ENCODE data around the gene ARRDC4. TPM values are rescaled to one million over a fixed set of nuclear protein-coding genes. Genes with fewer than 3 reads are reported as not detected.
A peak's percentile ranks its signal among the peaks of the same experiment; 100 is the strongest.

The ARRDC4 gene, protein sequence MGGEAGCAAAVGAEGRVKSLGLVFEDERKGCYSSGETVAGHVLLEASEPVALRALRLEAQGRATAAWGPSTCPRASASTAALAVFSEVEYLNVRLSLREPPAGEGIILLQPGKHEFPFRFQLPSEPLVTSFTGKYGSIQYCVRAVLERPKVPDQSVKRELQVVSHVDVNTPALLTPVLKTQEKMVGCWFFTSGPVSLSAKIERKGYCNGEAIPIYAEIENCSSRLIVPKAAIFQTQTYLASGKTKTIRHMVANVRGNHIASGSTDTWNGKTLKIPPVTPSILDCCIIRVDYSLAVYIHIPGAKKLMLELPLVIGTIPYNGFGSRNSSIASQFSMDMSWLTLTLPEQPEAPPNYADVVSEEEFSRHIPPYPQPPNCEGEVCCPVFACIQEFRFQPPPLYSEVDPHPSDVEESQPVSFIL
- 13.3 and 14.2 TPM in 2 replicates for total RNA-seq
- long read RNA-seq, partial matches to known transcripts = 6 of 6 reads
- long read RNA-seq, other reads (novel, unspliced or antisense) = 0 of 6 reads

DNA sequence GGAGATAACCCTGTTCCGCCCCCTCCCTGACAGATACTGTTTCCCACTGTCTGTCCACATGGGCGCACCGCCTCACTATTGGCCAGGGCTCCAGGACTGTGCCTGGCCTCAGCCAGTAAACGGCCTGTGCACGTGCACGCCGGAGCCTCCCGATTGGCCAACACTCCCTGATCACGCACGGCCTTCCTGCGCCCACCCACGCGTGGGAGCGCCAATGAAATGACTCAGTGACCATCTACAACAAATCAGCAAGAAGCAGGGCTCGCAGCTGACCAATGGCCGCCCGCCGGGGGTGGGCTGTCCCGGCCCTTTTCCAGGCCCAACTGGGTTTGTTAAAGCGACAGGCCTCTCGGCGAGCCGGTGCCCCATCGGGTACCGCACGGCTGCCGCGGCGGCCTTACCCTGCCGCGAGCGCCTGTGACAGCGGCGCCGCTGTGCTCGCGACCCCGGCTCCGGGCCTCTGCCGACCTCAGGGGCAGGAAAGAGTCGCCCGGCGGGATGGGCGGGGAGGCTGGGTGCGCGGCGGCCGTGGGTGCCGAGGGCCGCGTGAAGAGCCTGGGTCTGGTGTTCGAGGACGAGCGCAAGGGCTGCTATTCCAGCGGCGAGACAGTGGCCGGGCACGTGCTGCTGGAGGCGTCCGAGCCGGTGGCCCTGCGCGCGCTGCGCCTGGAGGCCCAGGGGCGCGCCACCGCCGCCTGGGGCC is at the start of gene ARRDC4:
Gene ARRDC4 (plus strand): TSS at position 340 of the 703 bp plus-strand sequence. CDS start 159 bp downstream, at position 499.
- Mint-ChIP-seq H3K36me3 (ENCODE audit: low read depth) (no peaks in the 10 kb centered on the region), H3K27me3 (ENCODE audit: low read depth) (no peaks in the 10 kb centered on the region), H3K27ac (ENCODE audit: unreplicated experiment) (peak within 1 kb of the TSS; percentile 11), H3K4me3 (peak within 1 kb of the TSS; percentile 91), H3K9me3 (peaks cover 2% of the 10 kb centered on the region), H3K4me1 (peaks cover 34% of the 10 kb centered on the region)
- TF ChIP-seq, protein P1, sequence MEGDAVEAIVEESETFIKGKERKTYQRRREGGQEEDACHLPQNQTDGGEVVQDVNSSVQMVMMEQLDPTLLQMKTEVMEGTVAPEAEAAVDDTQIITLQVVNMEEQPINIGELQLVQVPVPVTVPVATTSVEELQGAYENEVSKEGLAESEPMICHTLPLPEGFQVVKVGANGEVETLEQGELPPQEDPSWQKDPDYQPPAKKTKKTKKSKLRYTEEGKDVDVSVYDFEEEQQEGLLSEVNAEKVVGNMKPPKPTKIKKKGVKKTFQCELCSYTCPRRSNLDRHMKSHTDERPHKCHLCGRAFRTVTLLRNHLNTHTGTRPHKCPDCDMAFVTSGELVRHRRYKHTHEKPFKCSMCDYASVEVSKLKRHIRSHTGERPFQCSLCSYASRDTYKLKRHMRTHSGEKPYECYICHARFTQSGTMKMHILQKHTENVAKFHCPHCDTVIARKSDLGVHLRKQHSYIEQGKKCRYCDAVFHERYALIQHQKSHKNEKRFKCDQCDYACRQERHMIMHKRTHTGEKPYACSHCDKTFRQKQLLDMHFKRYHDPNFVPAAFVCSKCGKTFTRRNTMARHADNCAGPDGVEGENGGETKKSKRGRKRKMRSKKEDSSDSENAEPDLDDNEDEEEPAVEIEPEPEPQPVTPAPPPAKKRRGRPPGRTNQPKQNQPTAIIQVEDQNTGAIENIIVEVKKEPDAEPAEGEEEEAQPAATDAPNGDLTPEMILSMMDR (conservative IDR thresholded peaks at IDR 0.05) = no peak
- peak; percentile 94 for DNase-seq (ENCODE audit: low read depth, low spot score)

DNA sequence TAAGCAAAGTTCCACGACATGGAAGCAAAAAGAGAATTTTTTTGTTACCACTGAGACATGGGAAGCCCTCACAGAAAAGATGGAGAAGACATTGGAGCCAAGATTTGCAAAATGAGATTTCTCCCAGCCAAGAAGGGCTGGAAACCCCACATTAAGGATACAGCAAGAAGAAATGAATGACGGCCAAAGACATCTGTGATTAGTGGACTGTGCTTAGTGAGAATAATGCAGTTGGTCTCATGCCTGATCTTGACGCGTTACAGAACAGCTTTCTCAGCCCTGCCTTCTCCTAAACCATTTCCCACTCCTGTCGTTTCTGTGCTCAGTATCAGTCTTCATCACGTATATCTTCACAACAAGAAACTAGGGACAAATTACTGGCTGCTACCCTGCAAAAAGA is 45.8 kb upstream of the ARRDC4 start:
- H3K4me3 Mint-ChIP-seq = no peak overlapping the region
- H3K36me3 Mint-ChIP-seq (ENCODE audit: low read depth) = no peaks in the 10 kb centered on the region
- H3K27me3 Mint-ChIP-seq (ENCODE audit: low read depth) = peaks cover 20% of the 10 kb centered on the region

DNA sequence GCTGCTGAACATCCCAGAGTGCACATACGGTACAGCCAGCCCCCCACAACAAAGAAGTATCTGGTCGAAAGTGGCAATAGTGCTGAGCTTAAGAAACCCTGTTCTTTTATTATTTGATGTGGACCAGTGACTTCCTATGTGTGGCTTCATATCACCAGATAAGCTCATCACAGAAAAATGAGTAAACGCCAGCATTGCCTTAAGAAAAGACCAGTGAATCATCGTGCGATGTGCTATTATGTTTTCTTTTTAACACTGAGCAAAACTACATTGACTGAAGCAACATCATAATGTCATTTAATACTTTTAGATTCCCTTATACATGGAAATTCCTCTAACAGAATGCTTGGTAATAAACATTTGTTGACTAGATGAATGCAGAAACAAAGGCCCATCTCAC is 45.2 kb upstream of the ARRDC4 start:
- no peak overlapping the region for H3K27ac Mint-ChIP-seq (ENCODE audit: unreplicated experiment)
- no peak for DNase-seq (ENCODE audit: low read depth, low spot score)
- TF ChIP-seq, protein P1 (conservative IDR thresholded peaks at IDR 0.05) = no peak
- no peaks in the 10 kb centered on the region for H3K9me3 Mint-ChIP-seq
- H3K4me1 Mint-ChIP-seq = no peaks in the 10 kb centered on the region
- H3K4me3 Mint-ChIP-seq = no peak overlapping the region
- peaks cover 20% of the 10 kb centered on the region for H3K27me3 Mint-ChIP-seq (ENCODE audit: low read depth)
- no peaks in the 10 kb centered on the region for H3K36me3 Mint-ChIP-seq (ENCODE audit: low read depth)

More for the DNA sequence above, 45.8 kb upstream of the ARRDC4 start:
- DNase-seq (ENCODE audit: low read depth, low spot score) = no peak
- TF ChIP-seq, protein P1 (conservative IDR thresholded peaks at IDR 0.05) = no peak
- Mint-ChIP-seq H3K4me1 (no peaks in the 10 kb centered on the region), H3K27ac (ENCODE audit: unreplicated experiment) (no peak overlapping the region), H3K9me3 (no peaks in the 10 kb centered on the region)

DNA sequence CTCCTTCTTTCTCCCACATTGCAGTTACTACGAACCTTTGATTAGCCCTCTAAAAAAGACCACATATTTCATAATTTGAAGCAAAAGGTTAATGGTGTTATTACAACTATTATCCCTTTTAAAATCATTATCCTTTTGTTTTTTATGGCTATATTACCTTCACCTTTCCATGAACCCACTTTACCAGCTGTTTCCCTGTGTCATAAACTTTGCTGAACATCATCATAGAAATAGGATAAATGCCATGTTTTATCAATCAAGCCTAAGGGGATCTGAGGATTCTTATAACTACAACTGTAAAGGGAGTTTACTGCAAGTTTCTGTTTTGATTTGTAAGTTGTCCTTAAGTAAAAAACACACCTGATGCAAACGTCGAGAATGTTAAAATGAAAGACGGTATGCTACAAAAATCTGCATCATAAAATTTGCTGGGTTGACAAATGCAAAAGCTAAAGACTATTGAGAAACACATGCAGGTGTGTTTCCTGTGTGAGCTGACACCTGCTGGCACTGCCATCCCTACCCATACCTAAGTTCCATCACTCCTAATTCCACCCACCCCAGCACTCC is 39.1 kb upstream of the ARRDC4 start:
- Mint-ChIP-seq H3K36me3 (ENCODE audit: low read depth) (peaks cover 8% of the 10 kb centered on the region), H3K4me1 (no peaks in the 10 kb centered on the region), H3K9me3 (peaks cover 9% of the 10 kb centered on the region), H3K27me3 (ENCODE audit: low read depth) (peaks cover 11% of the 10 kb centered on the region), H3K27ac (ENCODE audit: unreplicated experiment) (no peak overlapping the region), H3K4me3 (no peak overlapping the region)
- DNase-seq (ENCODE audit: low read depth, low spot score) = no peak
- TF ChIP-seq, protein P1 (conservative IDR thresholded peaks at IDR 0.05) = no peak

DNA sequence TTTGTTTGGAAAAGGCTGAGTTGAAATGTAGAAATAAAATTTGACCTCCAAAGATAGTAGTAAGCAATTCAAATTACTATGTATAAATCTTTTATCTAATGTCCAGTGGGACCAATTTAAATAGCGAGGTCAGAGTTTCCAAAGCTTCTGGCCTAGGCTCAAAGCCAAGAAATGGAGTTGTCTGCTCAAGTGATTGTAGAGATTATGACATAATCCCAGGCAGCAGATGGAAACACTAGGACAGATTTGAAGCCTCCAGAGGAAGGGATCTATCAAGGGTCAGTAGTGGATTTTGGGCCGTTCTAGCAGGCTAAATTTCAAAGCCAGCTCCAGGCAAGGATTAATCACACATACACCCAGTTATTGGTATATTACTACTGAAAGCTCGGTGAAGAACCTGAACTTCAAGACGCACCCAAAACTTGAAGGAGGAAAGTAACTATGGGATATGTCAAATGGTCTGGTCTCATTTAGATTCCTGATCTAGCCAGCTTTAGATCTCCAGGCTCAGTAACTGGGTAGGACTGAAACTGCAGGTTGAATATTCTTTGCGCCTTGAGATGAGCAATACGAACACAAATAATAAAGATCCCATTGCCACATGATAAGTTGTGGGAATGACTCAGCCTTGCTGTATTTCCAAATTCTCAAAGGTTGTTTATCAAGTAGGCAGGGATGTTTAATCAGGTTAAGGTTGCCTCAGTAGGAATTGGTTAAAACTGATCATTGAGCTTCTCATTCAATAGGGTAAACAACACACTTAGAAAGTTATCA is 30.9 kb upstream of the ARRDC4 start:
- no peaks in the 10 kb centered on the region for H3K27me3 Mint-ChIP-seq (ENCODE audit: low read depth)
- DNase-seq (ENCODE audit: low read depth, low spot score) = no peak
- TF ChIP-seq, protein P1 (conservative IDR thresholded peaks at IDR 0.05) = no peak
- H3K9me3 Mint-ChIP-seq = peaks cover 16% of the 10 kb centered on the region
- no peaks in the 10 kb centered on the region for H3K4me1 Mint-ChIP-seq
- H3K36me3 Mint-ChIP-seq (ENCODE audit: low read depth) = peaks cover 17% of the 10 kb centered on the region
- no peak overlapping the region for H3K27ac Mint-ChIP-seq (ENCODE audit: unreplicated experiment)
- H3K4me3 Mint-ChIP-seq = no peak overlapping the region

Measured in neural crest cell (in vitro differentiated cells).